Measurements from ENCODE around the gene ASB8.
A peak's percentile ranks its signal among the peaks of the same experiment; 100 is the strongest.
"Not testable (repeated sequence)": the region's sequence is repeated elsewhere in the genome, so short reads cannot be mapped to it uniquely, and the experiment has no call there.

The ASB8 gene

GRCh38 chr12:48183091-48183875 is 26.0 kb upstream of the ASB8 start, which contains the start of gene CCDC184:
Gene CCDC184, plus strand, starts transcription at chr12:48183644. Its CDS starts 479 bp downstream, at chr12:48184123.
- DNase-seq (ENCODE audit: low read depth in 2 of 2), result peak; percentile 51 to 52

GRCh38 chr12:48182631-48183030 is 25.3 kb upstream of the ASB8 start:
- DNase-seq (ENCODE audit: low read depth in 2 of 2), result no peak

- no peak for DNase-seq (ENCODE audit: low read depth in 2 of 2)
Measured at GRCh38 chr12:48180857-48181495, 23.7 kb upstream of the ASB8 start.

GRCh38 chr12:48180424-48180823 is 23.1 kb upstream of the ASB8 start:
- no peak for DNase-seq (ENCODE audit: low read depth in 2 of 2)

- no peak for DNase-seq (ENCODE audit: low read depth in 2 of 2)
Measured at GRCh38 chr12:48179466-48179865, 22.2 kb upstream of the ASB8 start.

- no peak for DNase-seq (ENCODE audit: low read depth in 2 of 2)
Measured at GRCh38 chr12:48177982-48178381, 20.7 kb upstream of the ASB8 start.

GRCh38 chr12:48176417-48176751 is 19.1 kb upstream of the ASB8 start:
- no peak for DNase-seq (ENCODE audit: low read depth in 2 of 2)

- DNase-seq (ENCODE audit: low read depth in 2 of 2), result no peak
Measured at GRCh38 chr12:48175613-48176416, 18.5 kb upstream of the ASB8 start.

GRCh38 chr12:48169011-48169410 is 11.7 kb upstream of the ASB8 start:
- DNase-seq (ENCODE audit: low read depth in 2 of 2), result no peak

- DNase-seq (ENCODE audit: low read depth in 2 of 2), result no peak
Measured at GRCh38 chr12:48165089-48165981, 8.0 kb upstream of the ASB8 start.

GRCh38 chr12:48164451-48164850 is 7.1 kb upstream of the ASB8 start:
- DNase-seq (ENCODE audit: low read depth in 2 of 2), result no peak

GRCh38 chr12:48163150-48163747 is 5.9 kb upstream of the ASB8 start:
- no peak for DNase-seq (ENCODE audit: low read depth in 2 of 2)

GRCh38 chr12:48160807-48161206 is 3.5 kb upstream of the ASB8 start:
- DNase-seq (ENCODE audit: low read depth in 2 of 2), result no peak

- no peak for DNase-seq (ENCODE audit: low read depth in 2 of 2)
Measured at GRCh38 chr12:48160046-48160445, 2.7 kb upstream of the ASB8 start.

- DNase-seq (ENCODE audit: low read depth in 2 of 2), result no peak
Measured at GRCh38 chr12:48157889-48158370, 615 bp upstream of the ASB8 start.

- DNase-seq (ENCODE audit: low read depth in 2 of 2), result no peak
Measured at GRCh38 chr12:48156652-48157017, 680 bp downstream of the ASB8 start.

- DNase-seq (ENCODE audit: low read depth in 2 of 2), result not testable (repeated sequence)
Measured at GRCh38 chr12:48155786-48156185, 1.5 kb downstream of the ASB8 start.

GRCh38 chr12:48151103-48151771 is 6.1 kb downstream of the ASB8 start:
- no peak for DNase-seq (ENCODE audit: low read depth in 2 of 2)

- DNase-seq (ENCODE audit: low read depth in 2 of 2), result no peak
Measured at GRCh38 chr12:48145981-48146380, 11.3 kb downstream of the ASB8 start.

GRCh38 chr12:48143898-48144297 is 13.4 kb downstream of the ASB8 start:
- no peak for DNase-seq (ENCODE audit: low read depth in 2 of 2)
